Fibroblast of villous mesenchyme (primary cell): ENCODE data around the gene GATM. TPM values are rescaled to one million over a fixed set of nuclear protein-coding genes. Genes with fewer than 3 reads are reported as not detected.

Experiments
- DNase-seq: peaks from one replicate; pipeline ENCODE4 v3.0.0-alpha.2; 2010; ENCODE audit warnings: low read depth
- H3K4me3 ChIP-seq: 2 replicates; pipeline ENCODE4 v1.5.1; 2011; ENCODE audit warnings: low read depth, mild to moderate bottlenecking, low read length
- CTCF ChIP-seq: IDR thresholded peaks from 2 replicates; pipeline ENCODE4 v1.5.1; 2012; ENCODE audit warnings: low read depth, mild to moderate bottlenecking, low read length; ENCODE audit not compliant: insufficient read depth
- total RNA-seq: library from RNA; depleted of rRNA; stranded (reverse); fragments of >200 nt; gene quantifications from 2 replicates; pipeline ENCODE4 v1.2.3, GENCODE V29; 2012

Gene GATM
- total RNA-seq: under 0.01 and 0.32 TPM in 2 replicates

- H3K4me3 ChIP-seq: peak within 1 kb of the TSS; percentile 52
- peak; percentile 52 for TF ChIP-seq CTCF
- DNase-seq: peak; percentile 79
These were observed at the start of gene GATM for GRCh38 chr15:45378149-45378912. TSS of gene GATM (minus strand) at chr15:45378544. CDS start at chr15:45378453, 91 bp downstream.

- no peak for TF ChIP-seq CTCF
- no peak for DNase-seq
- H3K4me3 ChIP-seq: no peak overlapping the region
These were observed 48.7 kb upstream of the GATM start for GRCh38 chr15:45427085-45427484.

- no peak for TF ChIP-seq CTCF
- H3K4me3 ChIP-seq: no peak overlapping the region
- DNase-seq: no peak
These were observed 46.8 kb upstream of the GATM start for GRCh38 chr15:45425135-45425534.

GRCh38 chr15:45424429-45424828 lies 46.1 kb upstream of the GATM start:
- H3K4me3 ChIP-seq: no peak overlapping the region
- no peak for TF ChIP-seq CTCF
- DNase-seq: no peak

- TF ChIP-seq CTCF: no peak
- DNase-seq: no peak
- H3K4me3 ChIP-seq: no peak overlapping the region
These were observed 39.1 kb upstream of the GATM start for GRCh38 chr15:45417303-45417950.

- DNase-seq: no peak
- H3K4me3 ChIP-seq: no peak overlapping the region
- TF ChIP-seq CTCF: no peak
These were observed 36.0 kb upstream of the GATM start for GRCh38 chr15:45414215-45414885.
